IMR-90 (cell line): ENCODE results near the gene ZRANB3. TPM values are rescaled to one million over a fixed set of nuclear protein-coding genes. Genes with fewer than 3 reads are reported as not detected.

Source experiments
- ATAC-seq: fragments of 200-7000 bp; cut with Tn5 transposase; 2 replicates; pipeline ENCODE4 v1.9.1; 2020; ENCODE audit warnings: low read depth, mild to moderate bottlenecking, moderate library complexity
- BruUV-seq: library from RNA; stranded (reverse); fragments of 400-500 nt; replicated peaks from 2 replicates; lab custom pipeline; 2021; lab: Mats Ljungman, UMichigan
- CTCF ChIA-PET: fragments of 300-600 bp; formaldehyde crosslinking; extraction: SDS; loops from one replicate; lab custom pipeline; 2021; ENCODE audit warnings: antibody characterized with exemption; lab: Yijun Ruan, JAX
- POLR2A ChIA-PET: fragments of 300-600 bp; sonication (Branson Sonifier 250); formaldehyde crosslinking; loops from one replicate; lab custom pipeline; 2022; ENCODE audit warnings: antibody characterized with exemption; ENCODE audit not compliant: unreplicated experiment; lab: Charles Lee
- DNase-seq: peaks from one replicate; pipeline ENCODE4 v3.0.0; 2013
- H2AFZ ChIP-seq: replicated peaks from 2 replicates; pipeline ENCODE3; 2013; ENCODE audit warnings: low read length, mild to moderate bottlenecking; ENCODE audit not compliant: poor library complexity
- H2AK5ac ChIP-seq: 2 replicates; pipeline ENCODE4 v1.6.1; 2013; ENCODE audit warnings: low read depth, low read length, inconsistent platforms
- H2AK9ac ChIP-seq: replicated peaks from 2 replicates; pipeline ENCODE3; 2013; ENCODE audit warnings: mild to moderate bottlenecking, low read depth, low read length, moderate library complexity; ENCODE audit not compliant: poor library complexity
- H2BK120ac ChIP-seq: 2 replicates; pipeline ENCODE4 v1.6.1; 2013; ENCODE audit warnings: low read depth, low read length, inconsistent platforms
- H2BK15ac ChIP-seq: 3 replicates; pipeline ENCODE4 v1.6.1; 2013; ENCODE audit warnings: low read depth, low read length, inconsistent platforms
- H2BK20ac ChIP-seq: 2 replicates; pipeline ENCODE4 v1.6.1; 2013; ENCODE audit warnings: low read depth, mild to moderate bottlenecking, inconsistent platforms, low read length, moderate library complexity
- H2BK5ac ChIP-seq: 2 replicates; pipeline ENCODE4 v1.6.1; 2013; ENCODE audit warnings: mild to moderate bottlenecking, low read depth, low read length, inconsistent platforms; ENCODE audit not compliant: poor library complexity, severe bottlenecking
- H3K14ac ChIP-seq: replicated peaks from 2 replicates; pipeline ENCODE4 v1.6.1; 2013; ENCODE audit warnings: low read depth, low read length, inconsistent platforms
- H3K18ac ChIP-seq: 2 replicates; pipeline ENCODE4 v1.6.1; 2013; ENCODE audit warnings: low read depth, low read length, control low read depth
- H3K23ac ChIP-seq: 2 replicates; pipeline ENCODE4 v1.6.1; 2013; ENCODE audit warnings: low read depth, low read length, inconsistent platforms
- H3K27ac ChIP-seq: 2 replicates; pipeline ENCODE4 v1.5.1; 2013; ENCODE audit warnings: mild to moderate bottlenecking, control low read depth, low read length; ENCODE audit not compliant: insufficient read depth
- H3K27me3 ChIP-seq: 2 replicates; pipeline ENCODE4 v1.6.1; 2013; ENCODE audit warnings: low read length; ENCODE audit not compliant: control insufficient read depth, insufficient read depth
- H3K36me3 ChIP-seq: 2 replicates; pipeline ENCODE4 v1.6.1; 2013; ENCODE audit warnings: low read length, mixed read lengths; ENCODE audit not compliant: control insufficient read depth, insufficient read depth
- H3K4ac ChIP-seq: 2 replicates; pipeline ENCODE4 v1.6.1; 2013; ENCODE audit warnings: low read depth, low read length, inconsistent platforms
- H3K4me1 ChIP-seq: 2 replicates; pipeline ENCODE4 v1.6.1; 2013; ENCODE audit warnings: low read length, mixed read lengths; ENCODE audit not compliant: control insufficient read depth, insufficient read depth
- H3K4me2 ChIP-seq: 2 replicates; pipeline ENCODE4 v1.6.1; 2013; ENCODE audit warnings: low read depth, mild to moderate bottlenecking, control low read depth, low read length, moderate library complexity
- H3K4me3 ChIP-seq: 2 replicates; pipeline ENCODE4 v1.5.1; 2013; ENCODE audit warnings: low read depth, mild to moderate bottlenecking, control low read depth, low read length, moderate library complexity; ENCODE audit not compliant: insufficient read depth
- H3K56ac ChIP-seq: 2 replicates; pipeline ENCODE4 v1.6.1; 2013; ENCODE audit warnings: low read length, inconsistent platforms; ENCODE audit not compliant: insufficient read depth; ENCODE audit errors: extremely low read depth
- H3K79me1 ChIP-seq, 2 experiments: 2 replicates each; pipeline ENCODE4 v1.6.1; 2013; ENCODE audit warnings: low read length in 2 of 2, inconsistent platforms in 1 of 2, low read depth in 1 of 2
- H3K9ac ChIP-seq: 2 replicates; pipeline ENCODE4 v1.6.1; 2013; ENCODE audit warnings: low read depth, low read length, control low read depth
- H3K9me1 ChIP-seq: 2 replicates; pipeline ENCODE4 v1.6.1; 2013; ENCODE audit warnings: low read length, inconsistent platforms; ENCODE audit not compliant: insufficient read depth
- H3K9me3 ChIP-seq: 2 replicates; pipeline ENCODE4 v1.6.1; 2013; ENCODE audit warnings: low read length; ENCODE audit not compliant: control insufficient read depth, insufficient read depth
- H4K20me1 ChIP-seq: 2 replicates; pipeline ENCODE4 v1.6.1; 2013; ENCODE audit warnings: low read length, inconsistent platforms; ENCODE audit not compliant: insufficient read depth
- H4K5ac ChIP-seq: 2 replicates; pipeline ENCODE4 v1.6.1; 2013; ENCODE audit warnings: mild to moderate bottlenecking, low read depth, low read length, control low read depth
- H4K8ac ChIP-seq, 2 experiments: 2 replicates each; pipeline ENCODE4 v1.6.1; 2013; ENCODE audit warnings: low read depth in 2 of 2, low read length in 2 of 2, control low read depth in 1 of 2, inconsistent platforms in 1 of 2
- H4K91ac ChIP-seq: 2 replicates; pipeline ENCODE4 v1.6.1; 2013; ENCODE audit warnings: low read depth, low read length, inconsistent platforms; ENCODE audit not compliant: insufficient read depth
- CEBPB ChIP-seq: IDR thresholded peaks from 2 replicates; pipeline ENCODE4 v1.6.1; 2012; ENCODE audit warnings: low read depth, low read length, improper control_type of control experiment
- FOS ChIP-seq: fragments of 150-350 bp; IDR thresholded peaks from 2 replicates; pipeline ENCODE4 v1.6.1; 2016; ENCODE audit warnings: low read depth, low read length
- MAFK ChIP-seq: IDR thresholded peaks from 2 replicates; pipeline ENCODE4 v1.6.1; 2012; ENCODE audit warnings: low read depth, low read length, improper control_type of control experiment
- MAZ ChIP-seq: IDR thresholded peaks from 2 replicates; pipeline ENCODE4 v1.6.1; 2012; ENCODE audit warnings: low read depth, mild to moderate bottlenecking, low read length, improper control_type of control experiment, moderate library complexity, borderline replicate concordance
- NFE2L2 ChIP-seq: fragments of 150-350 bp; IDR thresholded peaks from 2 replicates; pipeline ENCODE4 v1.6.1; 2016; ENCODE audit warnings: low read depth, mild to moderate bottlenecking, low read length
- RAD21 ChIP-seq: IDR thresholded peaks from 2 replicates; pipeline ENCODE4 v1.6.1; 2012; ENCODE audit warnings: low read length, improper control_type of control experiment
- RCOR1 ChIP-seq: IDR thresholded peaks from 2 replicates; pipeline ENCODE4 v1.6.1; 2012; ENCODE audit warnings: mild to moderate bottlenecking, low read length, improper control_type of control experiment; ENCODE audit not compliant: insufficient replicate concordance
- SMC3 ChIP-seq: fragments of 150-350 bp; IDR thresholded peaks from 2 replicates; pipeline ENCODE4 v1.6.1; 2016; ENCODE audit warnings: low read depth, mild to moderate bottlenecking, antibody characterized with exemption, low read length, moderate library complexity
- WGBS, 2 experiments: methylation state at CpG; one replicate each; pipeline versions ENCODE4 v1.1.5 to v1.1.7; 2013; ENCODE audit warnings: missing lambda C conversion rate in 2 of 2; ENCODE audit not compliant: insufficient read length in 1 of 2; ENCODE audit errors: extremely low coverage in 2 of 2; 5-methylcytosine and 5-hydroxymethylcytosine counted together
- dilution Hi-C: fragments of 300-500 bp; cut with HindIII; formaldehyde crosslinking; loops from one replicate; pipeline ENCODE4 v1.14.3; 2018; ENCODE audit warnings: low sequenced_read_pairs; ENCODE audit not compliant: unreplicated experiment
- in situ Hi-C: fragments of 300-500 bp; cut with MboI; formaldehyde crosslinking; loops from 3 replicates; pipeline ENCODE4 v1.14.3; 2019; ENCODE audit warnings: low sequenced_read_pairs, inconsistent platforms, mixed read lengths
- intact Hi-C: fragments of 100-400 bp; cut with micrococcal nuclease; formaldehyde crosslinking; loops from 2 replicates; pipeline ENCODE4 v1.10.0; 2022
- polyA plus RNA-seq, 3 experiments: library from polyadenylated mRNA; depleted of rRNA; stranded (reverse); fragments of >200 nt; gene quantifications; 2 replicates each; pipeline ENCODE4 v1.2.3, GENCODE V29; 2012; ENCODE audit warnings: low replicate concordance in 1 of 3
- total RNA-seq: library from RNA; depleted of rRNA; stranded (reverse); fragments of >200 nt; gene quantifications from 2 replicates; pipeline ENCODE4 v1.2.3, GENCODE V29; 2012
- TF ChIP-seq, protein P1 (sequence below): fragments of 150-350 bp; IDR thresholded peaks from 2 replicates; pipeline ENCODE4 v1.6.1; 2016; ENCODE audit warnings: low read depth, mild to moderate bottlenecking, low read length, moderate library complexity, borderline replicate concordance

The ZRANB3 gene
- total and polyA plus RNA-seq, 2 of the 4 experiments (the other 2 are of a cell fraction) = 3.4 to 9.3 TPM

DNA sequence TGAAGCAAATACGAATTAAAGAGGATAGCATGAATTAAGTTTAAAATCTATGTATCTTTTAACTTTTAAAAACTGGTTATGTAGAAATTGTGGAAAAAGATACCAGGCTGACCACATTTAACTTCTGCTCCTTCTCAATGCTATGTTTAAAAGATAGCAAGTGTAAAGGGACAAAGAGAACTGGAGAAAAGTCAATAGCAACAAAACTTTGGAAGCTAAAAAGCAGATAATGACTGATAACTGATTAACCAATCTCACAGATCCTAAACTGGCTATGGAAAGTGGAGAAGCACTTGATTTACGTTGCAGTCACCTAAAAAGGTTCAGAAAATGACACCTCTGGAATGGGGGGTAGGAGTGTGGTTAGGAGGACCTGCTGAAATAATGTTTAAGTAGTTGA is 254.5 kb downstream of the ZRANB3 start:
- H2AFZ ChIP-seq = no peak overlapping the region
- intact Hi-C loops = no loop called here
- no peak overlapping the region for H4K91ac ChIP-seq
- no peak overlapping the region for H4K8ac ChIP-seq
- no peak overlapping the region for H3K9ac ChIP-seq
- DNase-seq (no peak), ATAC-seq (no peak)
- no peak overlapping the region for H3K56ac ChIP-seq
- no CpG with 5 or more reads among the region's 2 CpGs for WGBS, 2 experiments
- H3K14ac ChIP-seq = no peak overlapping the region
- H2BK20ac ChIP-seq = no peak overlapping the region
- TF ChIP-seq MAZ (no peak), SMC3 (no peak), RCOR1 (no peak), MAFK (no peak), RAD21 (no peak), NFE2L2 (no peak), FOS (no peak), CEBPB (no peak)
- TF ChIP-seq, protein P1, sequence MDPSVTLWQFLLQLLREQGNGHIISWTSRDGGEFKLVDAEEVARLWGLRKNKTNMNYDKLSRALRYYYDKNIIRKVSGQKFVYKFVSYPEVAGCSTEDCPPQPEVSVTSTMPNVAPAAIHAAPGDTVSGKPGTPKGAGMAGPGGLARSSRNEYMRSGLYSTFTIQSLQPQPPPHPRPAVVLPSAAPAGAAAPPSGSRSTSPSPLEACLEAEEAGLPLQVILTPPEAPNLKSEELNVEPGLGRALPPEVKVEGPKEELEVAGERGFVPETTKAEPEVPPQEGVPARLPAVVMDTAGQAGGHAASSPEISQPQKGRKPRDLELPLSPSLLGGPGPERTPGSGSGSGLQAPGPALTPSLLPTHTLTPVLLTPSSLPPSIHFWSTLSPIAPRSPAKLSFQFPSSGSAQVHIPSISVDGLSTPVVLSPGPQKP = no peak
- no peaks in the 10 kb centered on the region for H3K9me1 ChIP-seq
- H2AK9ac ChIP-seq = no peak overlapping the region
- H3K18ac ChIP-seq = no peak overlapping the region
- no peak overlapping the region for H3K4ac ChIP-seq
- no TSS peak for BruUV-seq
- H3K36me3 ChIP-seq = no peaks in the 10 kb centered on the region
- no peaks in the 10 kb centered on the region for H4K20me1 ChIP-seq
- no peaks in the 10 kb centered on the region for H3K79me1 ChIP-seq
- H3K23ac ChIP-seq = no peak overlapping the region
- H2BK120ac ChIP-seq = no peak overlapping the region
- H3K4me3 ChIP-seq = no peak overlapping the region
- ChIA-PET POLR2A (no interaction called here), CTCF (no interaction called here)
- dilution Hi-C loops = no loop called here
- no peak overlapping the region for H2BK5ac ChIP-seq
- H2AK5ac ChIP-seq = no peak overlapping the region
- no peak overlapping the region for H3K4me2 ChIP-seq
- in situ Hi-C loops = no loop called here
- H3K27me3 ChIP-seq = no peaks in the 10 kb centered on the region
- no peaks in the 10 kb centered on the region for H3K4me1 ChIP-seq
- H3K9me3 ChIP-seq = no peaks in the 10 kb centered on the region
- H4K5ac ChIP-seq = no peak overlapping the region
- H3K27ac ChIP-seq = no peak overlapping the region
- no peak overlapping the region for H2BK15ac ChIP-seq
